ENCODE data around the gene LIPC.

GRCh38 chr15:58587486-58587885 is 155.7 kb downstream of the LIPC start:
- TF ChIP-seq CTCF (IDR thresholded peaks at IDR 0.05) (no peak), POLR2A (IDR thresholded peaks at IDR 0.05) (no peak)

All from thyroid gland (tissue), 4 donors.